ENCODE measurements around the gene CPAMD8. TPM values are rescaled to one million over a fixed set of nuclear protein-coding genes. Genes with fewer than 3 reads are reported as not detected.

Gene CPAMD8
- total and polyA plus RNA-seq, 9 of the 15 experiments (the other 6 are each of a cell fraction or from before 2014, with no cell fraction given): 0.20 to 2.1 (median 1.3) TPM

- Histone ChIP-seq H3K79me2 (ENCODE audit: control insufficient read depth, insufficient read depth, low read length) (no peaks in the 10 kb centered on the region), H3K27ac (ENCODE audit: extremely low read depth, low read depth, low read length) (no peak overlapping the region), H3K4me1 (replicated peaks in 1 of 2; ENCODE audit: control insufficient read depth in 2 of 2, insufficient read depth in 2 of 2, low read length in 2 of 2) (peaks cover 0 to 4% of the 10 kb centered on the region in 2 experiments; a peak in 1 of 5 replicates), H3K9me3 (replicated peaks; ENCODE audit: control insufficient read depth, insufficient read depth, low read depth, low read length) (peaks cover 10% of the 10 kb centered on the region), H3K9me1 (ENCODE audit: control insufficient read depth, insufficient read depth, low read length) (no peaks in the 10 kb centered on the region), H4K20me1 (replicated peaks; ENCODE audit: control insufficient read depth, insufficient read depth, low read length) (no peaks in the 10 kb centered on the region), H2AFZ (ENCODE audit: low read depth, low read length) (no peak overlapping the region), H3K4me3 (no peak overlapping the region), H3K9ac (ENCODE audit: insufficient read depth in 1 of 2, low read depth in 2 of 2, low read length in 2 of 2) (no peak overlapping the region; a peak in 1 of 4 replicates), H3K4me2 (ENCODE audit: insufficient read depth, low read length) (no peak overlapping the region), H3K27me3 (ENCODE audit: control insufficient read depth in 2 of 2, insufficient read depth in 2 of 2, low read length in 2 of 2) (peaks cover 4 to 21% of the 10 kb centered on the region in 2 experiments; a peak in 4 of 5 replicates), H3K36me3 (ENCODE audit: control insufficient read depth, insufficient read depth, low read length) (no peaks in the 10 kb centered on the region)
- FAIRE-seq: no peak
- BruUV-seq (replicated peaks): no TSS peak
- ChIA-PET POLR2A (no interaction called here), CTCF (ENCODE audit: low intra/inter-chr PET ratio) (no interaction called here)
- DNase-seq (ENCODE audit: extremely low read depth in 1 of 4, low spot score in 3 of 4): no peak
- no peak for ATAC-seq
- WGBS (ENCODE audit: insufficient coverage, low coverage, missing lambda C conversion rate): 0% methylated on average over 4 of the region's 11 CpGs
- intact Hi-C loops (cut with micrococcal nuclease): no loop called here
- TF ChIP-seq CREB1 (IDR thresholded peaks at IDR 0.05): no peak
- no peak for TF ChIP-seq CREB1 (CRISPR knock-in tag; IDR thresholded peaks at IDR 0.05)
- no peak for TF ChIP-seq DPF2 (IDR thresholded peaks at IDR 0.05)
- TF ChIP-seq ZNF121 (CRISPR knock-in tag; conservative IDR thresholded peaks at IDR 0.05): no peak
- TF ChIP-seq MBD1 (CRISPR knock-in tag; IDR thresholded peaks at IDR 0.05): no peak
- no peak for TF ChIP-seq MCM7 (IDR thresholded peaks at IDR 0.05)
- no peak for TF ChIP-seq ETS2 (tag; IDR thresholded peaks at IDR 0.05; ENCODE audit: borderline replicate concordance, poor library complexity, severe bottlenecking)
- TF ChIP-seq ERF (CRISPR knock-in tag; IDR thresholded peaks at IDR 0.05): no peak
- no peak for TF ChIP-seq PREB (CRISPR knock-in tag; IDR thresholded peaks at IDR 0.05)
- TF ChIP-seq TRIM28 (IDR thresholded peaks at IDR 0.05): no peak
- no peak for TF ChIP-seq SMAD2 (IDR thresholded peaks at IDR 0.05; ENCODE audit: low read depth, low read length)
- TF ChIP-seq RFX1 (IDR thresholded peaks at IDR 0.05): no peak
- TF ChIP-seq USF1 (CRISPR knock-in tag; IDR thresholded peaks at IDR 0.05): no peak
- TF ChIP-seq NBN (IDR thresholded peaks at IDR 0.05; ENCODE audit: low read depth): no peak
- no peak for TF ChIP-seq BMI1 (IDR thresholded peaks at IDR 0.05; ENCODE audit: low read length)
- TF ChIP-seq ZSCAN32 (CRISPR knock-in tag; IDR thresholded peaks at IDR 0.05): no peak
- no peak for TF ChIP-seq SOX6 (IDR thresholded peaks at IDR 0.05)
- in situ Hi-C loops (cut with MboI): no loop called here
These were observed 112.2 kb downstream of the CPAMD8 start for GRCh38 chr19:16914421-16914820.
